SK-N-SH treated with all-trans-retinoic acid at 6 μM for 48 hours (cell line): Measurements from ENCODE around the gene FBXW11.

Experiments
- CREB5 ChIP-seq: fragments of 250-450 bp; sonication (Bioruptor Pico); IDR thresholded peaks from 2 replicates; pipeline ENCODE4 v1.5.1; 2020; ENCODE audit warnings: low read depth, mild to moderate bottlenecking, moderate library complexity
- CSDC2 ChIP-seq: fragments of 250-450 bp; sonication (Bioruptor Pico); IDR thresholded peaks from 2 replicates; pipeline ENCODE4 v1.5.0; 2020; ENCODE audit warnings: mild to moderate bottlenecking, moderate library complexity
- ESRRG ChIP-seq: fragments of 250-450 bp; sonication (Bioruptor Pico); IDR thresholded peaks from 2 replicates; pipeline ENCODE4 v1.6.1; 2021; ENCODE audit warnings: mild to moderate bottlenecking
- PATZ1 ChIP-seq: fragments of 250-450 bp; sonication (Bioruptor Pico); IDR thresholded peaks from 2 replicates; pipeline ENCODE4 v1.8.0; 2020; ENCODE audit warnings: mild to moderate bottlenecking, moderate library complexity, borderline replicate concordance
- RARB ChIP-seq: fragments of 250-450 bp; sonication (Bioruptor Pico); IDR thresholded peaks from 2 replicates; pipeline ENCODE4 v1.8.0; 2021; ENCODE audit warnings: mild to moderate bottlenecking, moderate library complexity
- TSHZ2 ChIP-seq: fragments of 250-450 bp; sonication (Bioruptor Pico); IDR thresholded peaks from 2 replicates; pipeline ENCODE4 v1.5.0; 2020; ENCODE audit warnings: mild to moderate bottlenecking, moderate library complexity
- ZFP3 ChIP-seq: fragments of 250-450 bp; sonication (Bioruptor Pico); IDR thresholded peaks from 2 replicates; pipeline ENCODE4 v1.5.0; 2020; ENCODE audit warnings: mild to moderate bottlenecking, moderate library complexity
- ZFP30 ChIP-seq: fragments of 450-650 bp; formaldehyde crosslinking; IDR thresholded peaks from 2 replicates; pipeline ENCODE4 v1.5.0; 2022; ENCODE audit warnings: mild to moderate bottlenecking, moderate library complexity
- ZNF8 ChIP-seq: fragments of 450-650 bp; formaldehyde crosslinking; IDR thresholded peaks from 2 replicates; pipeline ENCODE4 v1.5.0; 2020; ENCODE audit warnings: mild to moderate bottlenecking, moderate library complexity

- TF ChIP-seq ZFP30 (CRISPR knock-in tag) (no peak), ESRRG (CRISPR knock-in tag) (no peak), RARB (CRISPR knock-in tag) (no peak), ZNF8 (no peak), PATZ1 (CRISPR knock-in tag) (no peak), CSDC2 (no peak), TSHZ2 (CRISPR knock-in tag) (no peak), CREB5 (CRISPR knock-in tag) (no peak), ZFP3 (CRISPR knock-in tag) (no peak)
Measured at GRCh38 chr5:172043865-172044264, 37.4 kb upstream of the FBXW11 start.
